Small intestine (tissue), 7 donors: ENCODE data around the gene SYNJ2. TPM values are rescaled to one million over a fixed set of nuclear protein-coding genes. Genes with fewer than 3 reads are reported as not detected.

Experiments used
- DNase-seq, 2 donors: peaks; one replicate each; pipeline versions ENCODE4 v3.0.0 to v3.0.0-alpha.2; 2013
- FAIRE-seq: peaks from 2 replicates; lab custom pipeline; 2012; peaks lifted over from hg19 to GRCh38; lab: Jason Lieb, UNC
- H3K27ac ChIP-seq, 3 donors: one replicate each; pipeline ENCODE4 v1.5.1; 2013; ENCODE audit warnings: low read length in 2 of 3, mild to moderate bottlenecking in 2 of 3, control low read depth in 1 of 3, inconsistent platforms in 1 of 3, low read depth in 1 of 3, moderate library complexity in 1 of 3
- H3K27me3 ChIP-seq, 3 donors: one replicate each; pipeline ENCODE4 v1.6.1; 2013; ENCODE audit warnings: low read length in 3 of 3, inconsistent platforms in 1 of 3; ENCODE audit not compliant: control insufficient read depth in 3 of 3, insufficient read depth in 3 of 3
- H3K36me3 ChIP-seq, 3 donors: one replicate each; pipeline ENCODE4 v1.6.1; 2013; ENCODE audit warnings: low read length in 3 of 3, inconsistent platforms in 1 of 3, low read depth in 1 of 3, mild to moderate bottlenecking in 1 of 3, moderate library complexity in 1 of 3; ENCODE audit not compliant: control insufficient read depth in 3 of 3, insufficient read depth in 2 of 3
- H3K4me1 ChIP-seq, 3 donors: one replicate each; pipeline ENCODE4 v1.6.1; 2013; ENCODE audit warnings: low read length in 2 of 3, inconsistent platforms in 1 of 3, low read depth in 1 of 3, mild to moderate bottlenecking in 1 of 3, moderate library complexity in 1 of 3; ENCODE audit not compliant: control insufficient read depth in 3 of 3, insufficient read depth in 2 of 3
- H3K4me3 ChIP-seq, 3 donors: one replicate each; pipeline ENCODE4 v1.5.1; 2013; ENCODE audit warnings: low read length in 3 of 3, control low read depth in 1 of 3, inconsistent platforms in 1 of 3, low read depth in 1 of 3, mild to moderate bottlenecking in 1 of 3, moderate library complexity in 1 of 3
- H3K9me3 ChIP-seq, 2 donors: one replicate each; pipeline ENCODE4 v1.6.1; 2013; ENCODE audit warnings: low read depth in 1 of 2, low read length in 1 of 2; ENCODE audit not compliant: control insufficient read depth in 2 of 2, insufficient read depth in 1 of 2
- WGBS, 3 donors: extraction: QIAGEN DNeasy Blood & Tissue Kit; methylation state at CpG; one replicate each; pipeline ENCODE4 v1.1.7; 2013; 5-methylcytosine and 5-hydroxymethylcytosine counted together
- polyA plus RNA-seq, 4 donors: library from polyadenylated mRNA; stranded (reverse) in 3 of 4; unstranded in 1 of 4; fragments of 200-250 nt in 3 of 4; fragments of 120-200 nt in 1 of 4; gene quantifications; one replicate each; pipeline versions ENCODE4 v1.2.1 to v1.2.3, GENCODE V29; 2013
- donor health status: healthy with polysubstance abuse.
- donor health status: control.
- donor health status: control.
- donor health status: Bipolar disorder and iron deficiency.
- donor health status: healthy.

Gene SYNJ2
- polyA plus RNA-seq, 4 donors = 7.0 to 16.3 (median 9.4) TPM

GRCh38 chr6:158030380-158031300 lies 49.0 kb downstream of the SYNJ2 start:
- DNase-seq (no peak), FAIRE-seq (no peak)
- Histone ChIP-seq H3K9me3 (no peaks in the 10 kb centered on the region), H3K4me1 (peaks cover 8 to 27% (median 14%) of the 10 kb centered on the region in 3 donors), H3K36me3 (peaks cover 0 to 63% (median 0%) of the 10 kb centered on the region in 3 donors), H3K4me3 (no peak overlapping the region), H3K27me3 (no peaks in the 10 kb centered on the region), H3K27ac (peak overlapping the region in 1 of 3 donors; percentile 56)
- WGBS, 3 donors = 93 to 96% (median 95%) methylated on average over 16 of the region's 16 CpGs

- peak overlapping the region in 1 of 3 donors; percentile 56 for H3K27ac ChIP-seq
- no peaks in the 10 kb centered on the region for H3K27me3 ChIP-seq
- 48 to 83% (median 64%) methylated on average over 20 of the region's 20 CpGs for WGBS, 3 donors
These were observed 50.0 kb downstream of the SYNJ2 start for GRCh38 chr6:158031381-158032353.

DNA sequence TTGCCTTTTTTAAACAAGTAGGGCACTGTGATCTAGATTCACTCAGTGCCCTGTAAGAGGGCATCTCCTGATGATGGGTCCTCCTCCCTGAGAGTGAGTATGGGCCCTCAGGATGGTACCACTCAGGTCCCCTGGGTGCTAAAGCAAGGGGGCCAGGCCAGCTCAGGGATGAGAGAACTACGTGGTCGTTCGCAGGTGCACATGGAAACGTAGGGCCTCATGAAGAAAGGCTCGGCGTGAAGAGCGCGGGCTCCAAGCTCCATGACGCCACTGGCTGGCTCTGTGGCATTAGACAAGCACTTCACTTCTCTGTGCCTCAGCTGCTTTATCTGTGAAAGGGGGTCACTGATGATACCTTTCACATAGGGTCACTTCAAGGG lies 50.7 kb downstream of the SYNJ2 start:
- no peak for DNase-seq
- Histone ChIP-seq H3K27me3 (no peaks in the 10 kb centered on the region), H3K4me1 (peaks cover 2 to 14% (median 3%) of the 10 kb centered on the region in 3 donors), H3K9me3 (no peaks in the 10 kb centered on the region), H3K36me3 (peaks cover 0 to 62% (median 0%) of the 10 kb centered on the region in 3 donors), H3K27ac (peak overlapping the region in 1 of 3 donors; percentile 44), H3K4me3 (no peak overlapping the region)
- FAIRE-seq = no peak
- WGBS, 3 donors = 90 to 96% (median 95%) methylated on average over 9 of the region's 9 CpGs

More at GRCh38 chr6:158031381-158032353, 50.0 kb downstream of the SYNJ2 start:
- FAIRE-seq (no peak), DNase-seq (no peak)
- no peaks in the 10 kb centered on the region for H3K9me3 ChIP-seq
- H3K4me1 ChIP-seq = peaks cover 2 to 18% (median 7%) of the 10 kb centered on the region in 3 donors
- H3K36me3 ChIP-seq = peaks cover 0 to 65% (median 0%) of the 10 kb centered on the region in 3 donors
- H3K4me3 ChIP-seq = no peak overlapping the region

- Histone ChIP-seq H3K4me1 (peaks cover 0 to 14% (median 2%) of the 10 kb centered on the region in 3 donors), H3K27me3 (no peaks in the 10 kb centered on the region), H3K9me3 (no peaks in the 10 kb centered on the region), H3K27ac (peak overlapping the region in 2 of 3 donors; percentile 11 to 69), H3K36me3 (peaks cover 0 to 61% (median 0%) of the 10 kb centered on the region in 3 donors), H3K4me3 (no peak overlapping the region)
- DNase-seq (no peak), FAIRE-seq (no peak)
- WGBS, 3 donors = 94 to 95% (median 94%) methylated on average over 29 to 30 of the region's 30 CpGs
These were observed 51.6 kb downstream of the SYNJ2 start for GRCh38 chr6:158033077-158033750.

GRCh38 chr6:158033751-158034702 lies 52.4 kb downstream of the SYNJ2 start:
- Histone ChIP-seq H3K4me1 (peaks cover 0 to 14% (median 2%) of the 10 kb centered on the region in 3 donors), H3K36me3 (peaks cover 0 to 61% (median 0%) of the 10 kb centered on the region in 3 donors), H3K4me3 (no peak overlapping the region), H3K27ac (peak overlapping the region; percentile 11 to 69 (median 17)), H3K9me3 (no peaks in the 10 kb centered on the region), H3K27me3 (no peaks in the 10 kb centered on the region)
- no peak for FAIRE-seq
- DNase-seq = peak; percentile 92 to 95
- WGBS, 3 donors = 28 to 55% (median 43%) methylated on average over 14 of the region's 14 CpGs

DNA sequence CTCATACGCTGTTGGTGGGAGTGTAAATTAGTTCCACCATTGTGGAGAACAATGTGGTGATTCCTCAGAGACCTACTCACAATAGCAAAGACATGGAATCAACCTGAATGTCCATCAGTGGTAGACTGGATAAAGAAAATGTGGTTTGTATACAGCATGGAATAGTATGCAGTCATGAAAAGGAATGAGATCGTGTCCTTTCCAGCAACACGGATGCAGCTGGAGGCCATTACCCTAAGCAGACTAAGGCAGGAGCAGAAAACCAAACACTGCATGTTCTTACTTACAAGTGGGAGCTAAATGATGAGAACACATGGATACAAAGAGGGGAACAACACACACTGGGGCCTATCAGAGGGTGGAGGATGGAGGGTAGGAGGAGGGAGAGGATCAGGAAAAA lies 54.6 kb downstream of the SYNJ2 start:
- H3K4me1 ChIP-seq = peaks cover 0 to 34% (median 2%) of the 10 kb centered on the region in 3 donors
- H3K9me3 ChIP-seq = no peaks in the 10 kb centered on the region
- H3K4me3 ChIP-seq = no peak overlapping the region
- H3K27ac ChIP-seq = no peak overlapping the region
- H3K36me3 ChIP-seq = peaks cover 0 to 52% (median 0%) of the 10 kb centered on the region in 3 donors
- FAIRE-seq (no peak), DNase-seq (no peak)
- 83 to 98% (median 97%) methylated on average over 3 of the region's 3 CpGs for WGBS, 3 donors
- no peaks in the 10 kb centered on the region for H3K27me3 ChIP-seq

DNA sequence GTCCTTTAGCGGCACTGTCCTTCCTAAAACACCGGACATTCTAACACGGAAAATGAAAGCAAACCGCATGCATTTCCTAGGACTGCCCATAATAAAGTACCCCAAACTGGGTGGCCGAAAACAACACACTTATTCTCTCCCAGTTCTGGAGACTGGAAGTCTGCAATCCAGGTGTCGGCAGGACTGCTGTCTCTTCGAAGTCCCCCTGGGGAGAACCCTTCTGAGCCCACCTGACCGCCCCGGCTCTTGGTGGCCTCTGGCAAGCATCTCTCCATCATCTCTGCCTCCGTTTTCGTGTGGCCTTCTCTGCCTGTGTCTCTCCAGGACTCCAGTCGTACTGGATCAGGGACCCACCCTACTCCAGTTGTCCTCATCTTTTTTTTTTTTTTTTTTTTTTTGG lies 55.4 kb downstream of the SYNJ2 start:
- DNase-seq (no peak), FAIRE-seq (no peak)
- Histone ChIP-seq H3K27ac (no peak overlapping the region), H3K27me3 (no peaks in the 10 kb centered on the region), H3K4me3 (no peak overlapping the region), H3K9me3 (no peaks in the 10 kb centered on the region), H3K36me3 (peaks cover 0 to 52% (median 0%) of the 10 kb centered on the region in 3 donors), H3K4me1 (peaks cover 0 to 42% (median 2%) of the 10 kb centered on the region in 3 donors)
- 92 to 94% (median 93%) methylated on average over 12 of the region's 12 CpGs for WGBS, 3 donors
